Stimulated activated CD4-positive, alpha-beta T cell treated with anti-CD3 and anti-CD28 coated beads, Interleukin-1b, Interleukin-23, amount 100 ng/mL, for 1 hour (primary cell): Measurements from ENCODE around the gene SMR3B.

Experiments used
- DNase-seq, 2 donors: peaks; one replicate each; pipeline ENCODE4 v3.0.0-alpha.2; 2020; ENCODE audit warnings: low read depth in 2 of 2

SMR3B gene

GRCh38 chr4:70382691-70383181 is at the start of gene SMR3B:
SMR3B (plus strand) TSS chr4:70383131; CDS start chr4:70384511, 1,380 bp downstream.
- no peak for DNase-seq

- DNase-seq = no peak
These were observed 48.2 kb upstream of the SMR3B start, which contains the start of gene CABS1 for GRCh38 chr4:70334681-70335080. CABS1 (plus strand) TSS chr4:70334981; CDS start chr4:70335040, 59 bp downstream.

- no peak for DNase-seq
These were observed 46.9 kb upstream of the SMR3B start for GRCh38 chr4:70336043-70336442.

- DNase-seq = no peak
These were observed 45.0 kb upstream of the SMR3B start for GRCh38 chr4:70337886-70338420.

GRCh38 chr4:70356185-70356584 is 26.7 kb upstream of the SMR3B start:
- DNase-seq = no peak

GRCh38 chr4:70359115-70359661 is 23.7 kb upstream of the SMR3B start:
- DNase-seq = no peak

GRCh38 chr4:70360460-70360859 is 22.5 kb upstream of the SMR3B start, which contains the start of gene SMR3A:
SMR3A (plus strand) TSS chr4:70360760; CDS start chr4:70362116, 1,356 bp downstream.
- no peak for DNase-seq

GRCh38 chr4:70364002-70364401 is 18.9 kb upstream of the SMR3B start:
- DNase-seq = no peak

GRCh38 chr4:70365479-70365878 is 17.5 kb upstream of the SMR3B start:
- DNase-seq = no peak

- DNase-seq = no peak
These were observed 15.1 kb upstream of the SMR3B start for GRCh38 chr4:70367813-70368212.

- no peak for DNase-seq
These were observed 10.9 kb upstream of the SMR3B start for GRCh38 chr4:70371987-70372386.

- no peak for DNase-seq
These were observed 10.2 kb upstream of the SMR3B start for GRCh38 chr4:70372760-70373159.

GRCh38 chr4:70380578-70380977 is 2.4 kb upstream of the SMR3B start:
- DNase-seq = no peak

- no peak for DNase-seq
These were observed 9.3 kb downstream of the SMR3B start for GRCh38 chr4:70392057-70392776.

GRCh38 chr4:70397580-70397979 is 14.6 kb downstream of the SMR3B start, which contains the start of gene OPRPN:
OPRPN (plus strand) TSS chr4:70397940; CDS start chr4:70399286, 1,346 bp downstream.
- DNase-seq = no peak

- no peak for DNase-seq
These were observed 16.4 kb downstream of the SMR3B start for GRCh38 chr4:70399319-70399718.

- DNase-seq = no peak
These were observed 19.8 kb downstream of the SMR3B start for GRCh38 chr4:70402762-70403161.

- no peak for DNase-seq
These were observed 22.8 kb downstream of the SMR3B start for GRCh38 chr4:70405765-70406164.

GRCh38 chr4:70425306-70425705 is 42.4 kb downstream of the SMR3B start:
- DNase-seq = no peak

GRCh38 chr4:70426789-70427188 is 43.9 kb downstream of the SMR3B start:
- no peak for DNase-seq

GRCh38 chr4:70437197-70437596 is 54.3 kb downstream of the SMR3B start:
- no peak for DNase-seq
